ENCODE results near the gene ANO7. TPM values are rescaled to one million over a fixed set of nuclear protein-coding genes. Genes with fewer than 3 reads are reported as not detected.

ANO7 gene
- total and polyA plus RNA-seq, 2 of the 13 experiments (the other 11 are each of a cell fraction or from before 2014, with no cell fraction given) = 4.1 to 4.9 TPM

- TF ChIP-seq ZNF546 (CRISPR knock-in tag; conservative IDR thresholded peaks at IDR 0.05) (no peak), THYN1 (CRISPR knock-in tag; IDR thresholded peaks at IDR 0.05; ENCODE audit: borderline replicate concordance, low read depth) (no peak), ZFX (CRISPR knock-in tag; IDR thresholded peaks at IDR 0.05; ENCODE audit: low read depth) (peak; percentile 70), MLLT10 (CRISPR knock-in tag; IDR thresholded peaks at IDR 0.05) (no peak), NR2F2 (IDR thresholded peaks at IDR 0.05; ENCODE audit: borderline replicate concordance, low read depth) (no peak; the same call in 1 of the 2 replicates), ZNF468 (CRISPR knock-in tag; IDR thresholded peaks at IDR 0.05) (0 out of 2 replicates have a peak, but pooled peaks have one; percentile 11), BCL3 (CRISPR knock-in tag; IDR thresholded peaks at IDR 0.05) (peak; percentile 9; the same call in 1 of the 2 replicates), ATF7 (IDR thresholded peaks at IDR 0.05) (no peak), ATF7 (CRISPR knock-in tag; IDR thresholded peaks at IDR 0.05) (peak; percentile 51; the same call in 1 of the 2 replicates), ZBTB20 (CRISPR knock-in tag; IDR thresholded peaks at IDR 0.05; ENCODE audit: borderline replicate concordance, low read depth) (peak; percentile 9; the same call in 1 of the 2 replicates), AKAP8 (CRISPR knock-in tag; IDR thresholded peaks at IDR 0.05) (no peak; the same call in 1 of the 2 replicates), CSRNP2 (CRISPR knock-in tag; conservative IDR thresholded peaks at IDR 0.05; ENCODE audit: low read depth) (no peak), ZNF496 (CRISPR knock-in tag; IDR thresholded peaks at IDR 0.05; ENCODE audit: insufficient replicate concordance) (no peak), ELF1 (CRISPR knock-in tag; IDR thresholded peaks at IDR 0.05) (peak; percentile 95), ZNF343 (CRISPR knock-in tag; IDR thresholded peaks at IDR 0.05) (peak; percentile 36), KDM2A (CRISPR knock-in tag; IDR thresholded peaks at IDR 0.05; ENCODE audit: borderline replicate concordance, low read depth) (peak; percentile 78), ZNF589 (CRISPR knock-in tag; conservative IDR thresholded peaks at IDR 0.05) (peak; percentile 34), PCBP2 (optimal IDR thresholded peaks at IDR 0.05; ENCODE audit: low read depth, low read length, poor library complexity, severe bottlenecking) (no peak), SNAPC5 (CRISPR knock-in tag; IDR thresholded peaks at IDR 0.05; ENCODE audit: borderline replicate concordance) (no peak), ZNF296 (CRISPR knock-in tag; conservative IDR thresholded peaks at IDR 0.05) (no peak), GLMP (CRISPR knock-in tag; IDR thresholded peaks at IDR 0.05; ENCODE audit: borderline replicate concordance) (no peak), ZNF34 (CRISPR knock-in tag; IDR thresholded peaks at IDR 0.05; ENCODE audit: borderline replicate concordance) (no peak), HNF4G (IDR thresholded peaks at IDR 0.05; ENCODE audit: borderline replicate concordance, low read depth, low read length) (no peak), HNF4G (CRISPR knock-in tag; IDR thresholded peaks at IDR 0.05; ENCODE audit: borderline replicate concordance, low read depth) (peak; percentile 51; the same call in 1 of the 2 replicates), TFDP1 (CRISPR knock-in tag; IDR thresholded peaks at IDR 0.05; ENCODE audit: borderline replicate concordance) (peak; percentile 85; the same call in 1 of the 2 replicates)
Measured at GRCh38 chr2:241149925-241150659, 38.4 kb upstream of the ANO7 start, which contains the start of gene PPP1R7 (continued).
